IMR-90 (cell line): ENCODE measurements around the gene MRM2. TPM values are rescaled to one million over a fixed set of nuclear protein-coding genes. Genes with fewer than 3 reads are reported as not detected.

Experiments used
- ATAC-seq: fragments of 200-7000 bp; cut with Tn5 transposase; 2 replicates; pipeline ENCODE4 v1.9.1; 2020; ENCODE audit warnings: low read depth, mild to moderate bottlenecking, moderate library complexity
- BruUV-seq: library from RNA; stranded (reverse); fragments of 400-500 nt; replicated peaks from 2 replicates; lab custom pipeline; 2021; lab: Mats Ljungman, UMichigan
- CTCF ChIA-PET: fragments of 300-600 bp; formaldehyde crosslinking; extraction: SDS; loops from one replicate; lab custom pipeline; 2021; ENCODE audit warnings: antibody characterized with exemption; lab: Yijun Ruan, JAX
- POLR2A ChIA-PET: fragments of 300-600 bp; sonication (Branson Sonifier 250); formaldehyde crosslinking; loops from one replicate; lab custom pipeline; 2022; ENCODE audit warnings: antibody characterized with exemption; ENCODE audit not compliant: unreplicated experiment; lab: Charles Lee
- DNase-seq: peaks from one replicate; pipeline ENCODE4 v3.0.0; 2013
- H2AFZ ChIP-seq: replicated peaks from 2 replicates; pipeline ENCODE3; 2013; ENCODE audit warnings: low read length, mild to moderate bottlenecking; ENCODE audit not compliant: poor library complexity
- H2AK5ac ChIP-seq: 2 replicates; pipeline ENCODE4 v1.6.1; 2013; ENCODE audit warnings: low read depth, low read length, inconsistent platforms
- H2AK9ac ChIP-seq: replicated peaks from 2 replicates; pipeline ENCODE3; 2013; ENCODE audit warnings: mild to moderate bottlenecking, low read depth, low read length, moderate library complexity; ENCODE audit not compliant: poor library complexity
- H2BK120ac ChIP-seq: 2 replicates; pipeline ENCODE4 v1.6.1; 2013; ENCODE audit warnings: low read depth, low read length, inconsistent platforms
- H2BK15ac ChIP-seq: 3 replicates; pipeline ENCODE4 v1.6.1; 2013; ENCODE audit warnings: low read depth, low read length, inconsistent platforms
- H2BK20ac ChIP-seq: 2 replicates; pipeline ENCODE4 v1.6.1; 2013; ENCODE audit warnings: low read depth, mild to moderate bottlenecking, inconsistent platforms, low read length, moderate library complexity
- H2BK5ac ChIP-seq: 2 replicates; pipeline ENCODE4 v1.6.1; 2013; ENCODE audit warnings: mild to moderate bottlenecking, low read depth, low read length, inconsistent platforms; ENCODE audit not compliant: poor library complexity, severe bottlenecking
- H3K14ac ChIP-seq: replicated peaks from 2 replicates; pipeline ENCODE4 v1.6.1; 2013; ENCODE audit warnings: low read depth, low read length, inconsistent platforms
- H3K18ac ChIP-seq: 2 replicates; pipeline ENCODE4 v1.6.1; 2013; ENCODE audit warnings: low read depth, low read length, control low read depth
- H3K23ac ChIP-seq: 2 replicates; pipeline ENCODE4 v1.6.1; 2013; ENCODE audit warnings: low read depth, low read length, inconsistent platforms
- H3K27ac ChIP-seq: 2 replicates; pipeline ENCODE4 v1.5.1; 2013; ENCODE audit warnings: mild to moderate bottlenecking, control low read depth, low read length; ENCODE audit not compliant: insufficient read depth
- H3K27me3 ChIP-seq: 2 replicates; pipeline ENCODE4 v1.6.1; 2013; ENCODE audit warnings: low read length; ENCODE audit not compliant: control insufficient read depth, insufficient read depth
- H3K36me3 ChIP-seq: 2 replicates; pipeline ENCODE4 v1.6.1; 2013; ENCODE audit warnings: low read length, mixed read lengths; ENCODE audit not compliant: control insufficient read depth, insufficient read depth
- H3K4ac ChIP-seq: 2 replicates; pipeline ENCODE4 v1.6.1; 2013; ENCODE audit warnings: low read depth, low read length, inconsistent platforms
- H3K4me1 ChIP-seq: 2 replicates; pipeline ENCODE4 v1.6.1; 2013; ENCODE audit warnings: low read length, mixed read lengths; ENCODE audit not compliant: control insufficient read depth, insufficient read depth
- H3K4me2 ChIP-seq: 2 replicates; pipeline ENCODE4 v1.6.1; 2013; ENCODE audit warnings: low read depth, mild to moderate bottlenecking, control low read depth, low read length, moderate library complexity
- H3K4me3 ChIP-seq: 2 replicates; pipeline ENCODE4 v1.5.1; 2013; ENCODE audit warnings: low read depth, mild to moderate bottlenecking, control low read depth, low read length, moderate library complexity; ENCODE audit not compliant: insufficient read depth
- H3K56ac ChIP-seq: 2 replicates; pipeline ENCODE4 v1.6.1; 2013; ENCODE audit warnings: low read length, inconsistent platforms; ENCODE audit not compliant: insufficient read depth; ENCODE audit errors: extremely low read depth
- H3K79me1 ChIP-seq, 2 experiments: 2 replicates each; pipeline ENCODE4 v1.6.1; 2013; ENCODE audit warnings: low read length in 2 of 2, inconsistent platforms in 1 of 2, low read depth in 1 of 2
- H3K9ac ChIP-seq: 2 replicates; pipeline ENCODE4 v1.6.1; 2013; ENCODE audit warnings: low read depth, low read length, control low read depth
- H3K9me1 ChIP-seq: 2 replicates; pipeline ENCODE4 v1.6.1; 2013; ENCODE audit warnings: low read length, inconsistent platforms; ENCODE audit not compliant: insufficient read depth
- H3K9me3 ChIP-seq: 2 replicates; pipeline ENCODE4 v1.6.1; 2013; ENCODE audit warnings: low read length; ENCODE audit not compliant: control insufficient read depth, insufficient read depth
- H4K20me1 ChIP-seq: 2 replicates; pipeline ENCODE4 v1.6.1; 2013; ENCODE audit warnings: low read length, inconsistent platforms; ENCODE audit not compliant: insufficient read depth
- H4K5ac ChIP-seq: 2 replicates; pipeline ENCODE4 v1.6.1; 2013; ENCODE audit warnings: mild to moderate bottlenecking, low read depth, low read length, control low read depth
- H4K8ac ChIP-seq, 2 experiments: 2 replicates each; pipeline ENCODE4 v1.6.1; 2013; ENCODE audit warnings: low read depth in 2 of 2, low read length in 2 of 2, control low read depth in 1 of 2, inconsistent platforms in 1 of 2
- H4K91ac ChIP-seq: 2 replicates; pipeline ENCODE4 v1.6.1; 2013; ENCODE audit warnings: low read depth, low read length, inconsistent platforms; ENCODE audit not compliant: insufficient read depth
- CHD1 ChIP-seq: IDR thresholded peaks from 2 replicates; pipeline ENCODE4 v1.6.1; 2012; ENCODE audit warnings: low read depth, low read length, improper control_type of control experiment
- MAFK ChIP-seq: IDR thresholded peaks from 2 replicates; pipeline ENCODE4 v1.6.1; 2012; ENCODE audit warnings: low read depth, low read length, improper control_type of control experiment
- MAZ ChIP-seq: IDR thresholded peaks from 2 replicates; pipeline ENCODE4 v1.6.1; 2012; ENCODE audit warnings: low read depth, mild to moderate bottlenecking, low read length, improper control_type of control experiment, moderate library complexity, borderline replicate concordance
- RCOR1 ChIP-seq: IDR thresholded peaks from 2 replicates; pipeline ENCODE4 v1.6.1; 2012; ENCODE audit warnings: mild to moderate bottlenecking, low read length, improper control_type of control experiment; ENCODE audit not compliant: insufficient replicate concordance
- RFX5 ChIP-seq: IDR thresholded peaks from 2 replicates; pipeline ENCODE4 v1.8.0; 2012; ENCODE audit warnings: low read depth, mild to moderate bottlenecking, low read length, moderate library complexity
- SMC3 ChIP-seq: fragments of 150-350 bp; IDR thresholded peaks from 2 replicates; pipeline ENCODE4 v1.6.1; 2016; ENCODE audit warnings: low read depth, mild to moderate bottlenecking, antibody characterized with exemption, low read length, moderate library complexity
- WGBS, 2 experiments: methylation state at CpG; one replicate each; pipeline versions ENCODE4 v1.1.5 to v1.1.7; 2013; ENCODE audit warnings: missing lambda C conversion rate in 2 of 2; ENCODE audit not compliant: insufficient read length in 1 of 2; ENCODE audit errors: extremely low coverage in 2 of 2; 5-methylcytosine and 5-hydroxymethylcytosine counted together
- dilution Hi-C: fragments of 300-500 bp; cut with HindIII; formaldehyde crosslinking; loops from one replicate; pipeline ENCODE4 v1.14.3; 2018; ENCODE audit warnings: low sequenced_read_pairs; ENCODE audit not compliant: unreplicated experiment
- in situ Hi-C: fragments of 300-500 bp; cut with MboI; formaldehyde crosslinking; loops from 3 replicates; pipeline ENCODE4 v1.14.3; 2019; ENCODE audit warnings: low sequenced_read_pairs, inconsistent platforms, mixed read lengths
- intact Hi-C: fragments of 100-400 bp; cut with micrococcal nuclease; formaldehyde crosslinking; loops from 2 replicates; pipeline ENCODE4 v1.10.0; 2022
- polyA plus RNA-seq, 3 experiments: library from polyadenylated mRNA; depleted of rRNA; stranded (reverse); fragments of >200 nt; gene quantifications; 2 replicates each; pipeline ENCODE4 v1.2.3, GENCODE V29; 2012; ENCODE audit warnings: low replicate concordance in 1 of 3
- total RNA-seq: library from RNA; depleted of rRNA; stranded (reverse); fragments of >200 nt; gene quantifications from 2 replicates; pipeline ENCODE4 v1.2.3, GENCODE V29; 2012

Gene MRM2
- total and polyA plus RNA-seq, 2 of the 4 experiments (the other 2 are of a cell fraction) = 19.1 to 23.8 TPM

DNA sequence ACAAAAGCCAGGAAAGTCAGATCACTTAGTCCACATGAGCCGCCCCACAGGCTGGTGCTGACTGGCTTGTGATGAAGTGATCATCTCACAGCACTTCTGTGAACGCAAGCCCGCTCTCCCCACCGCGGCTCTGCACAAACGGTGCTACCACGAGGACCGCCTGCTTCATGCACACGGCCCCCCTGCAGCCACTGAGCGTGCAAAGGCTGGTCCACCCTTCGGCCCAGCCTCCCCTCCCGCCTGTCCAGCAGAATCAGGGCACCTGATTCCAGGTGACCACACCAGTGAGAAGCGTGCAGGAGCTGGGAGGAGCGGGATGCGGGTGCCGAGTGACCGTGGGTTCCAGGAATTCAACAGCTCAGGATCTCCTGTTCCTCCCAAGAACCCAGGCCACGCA is 41.4 kb downstream of the MRM2 start:
- Histone ChIP-seq H3K27me3 (no peaks in the 10 kb centered on the region), H3K4ac (no peak overlapping the region), H4K5ac (no peak overlapping the region), H2BK120ac (no peak overlapping the region), H4K8ac (no peak overlapping the region), H4K20me1 (peaks cover 4% of the 10 kb centered on the region), H2AK5ac (0 out of 2 replicates have a peak overlapping the region, but pooled peaks have one; percentile 31), H3K4me2 (no peak overlapping the region), H3K56ac (no peak overlapping the region), H2AK9ac (no peak overlapping the region), H2BK20ac (no peak overlapping the region), H3K18ac (no peak overlapping the region), H3K27ac (no peak overlapping the region), H3K4me1 (peaks cover 16% of the 10 kb centered on the region), H3K36me3 (peaks cover 21% of the 10 kb centered on the region), H3K23ac (no peak overlapping the region), H2BK5ac (no peak overlapping the region), H2AFZ (no peak overlapping the region), H3K9me3 (no peaks in the 10 kb centered on the region), H2BK15ac (no peak overlapping the region), H3K9ac (no peak overlapping the region), H3K9me1 (peaks cover 14% of the 10 kb centered on the region), H3K79me1 (peaks cover 0 to 30% of the 10 kb centered on the region in 2 experiments), H3K4me3 (no peak overlapping the region), H4K91ac (no peak overlapping the region), H3K14ac (no peak overlapping the region)
- BruUV-seq = no TSS peak
- ATAC-seq (no peak), DNase-seq (no peak)
- POLR2A ChIA-PET = no interaction called here
- CTCF ChIA-PET = no interaction called here
- intact Hi-C loops (loop anchor here (10.0 kb wide), 1 partner anchor 96 kb away; no protein-coding TSS in a partner anchor), in situ Hi-C loops (loop anchor here (10.0 kb wide), 1 partner anchor 626 kb away; the partner anchor contains the start of gene PSMG3), dilution Hi-C loops (no loop called here)
- 97% methylated on average over 9 of the region's 18 CpGs; no CpG with 5 or more reads in 1 of the 2 experiments for WGBS, 2 experiments
- TF ChIP-seq SMC3 (no peak), MAZ (no peak), CHD1 (no peak), RFX5 (no peak), MAFK (no peak), RCOR1 (no peak)
